HCT116 (cell line): ENCODE results near the gene GABPB1. TPM values are rescaled to one million over a fixed set of nuclear protein-coding genes. Genes with fewer than 3 reads are reported as not detected.

Experiments
- ATAC-seq: fragments of 200-7000 bp; cut with Tn5 transposase; 2 replicates; pipeline ENCODE4 v1.9.1; 2020; ENCODE audit warnings: mild to moderate bottlenecking, moderate library complexity
- BruUV-seq: library from RNA; stranded (reverse); fragments of 400-500 nt; replicated peaks from 2 replicates; lab custom pipeline; 2021; lab: Mats Ljungman, UMichigan
- CTCF ChIA-PET: fragments of 300-600 bp; sonication (Branson Sonifier 250); formaldehyde crosslinking; loops from one replicate; lab custom pipeline; 2021; ENCODE audit warnings: antibody characterized with exemption; lab: Charles Lee
- POLR2A ChIA-PET: fragments of 300-600, 350-600 bp; sonication (Branson Sonifier 250); formaldehyde crosslinking; loops from one replicate; lab custom pipeline; 2021; ENCODE audit warnings: antibody characterized with exemption; lab: Charles Lee
- RAD21 ChIA-PET, 2 experiments: fragments of 300-600 bp; sonication (Branson Sonifier 250); formaldehyde crosslinking; loops; one replicate each; lab custom pipeline; 2023; ENCODE audit warnings: low total read pairs in 2 of 2; ENCODE audit not compliant: uncharacterized antibody in 2 of 2, unreplicated experiment in 2 of 2, low non-redundant PET in 1 of 2; lab: Charles Lee
- DNase-seq: peaks from one replicate; pipeline ENCODE4 v3.0.0-alpha.2; 2010; ENCODE audit warnings: low read depth, low spot score
- H2AFZ ChIP-seq: fragments of 200-600 bp; shearing (Covaris generic), sonication (generic); 2 replicates; pipeline ENCODE4 v1.6.1; 2017; ENCODE audit warnings: low read depth, mixed run types, mixed read lengths, antibody characterized with exemption, low read length; ENCODE audit not compliant: poor library complexity, severe bottlenecking
- H3K27ac ChIP-seq: 2 replicates; pipeline ENCODE4 v1.5.1; 2012; ENCODE audit warnings: low read depth, low read length
- H3K27me3 ChIP-seq: fragments of 200-600 bp; sonication (generic); 2 replicates; pipeline ENCODE4 v1.6.1; 2016; ENCODE audit warnings: mixed run types, low read length, mixed read lengths; ENCODE audit not compliant: insufficient read depth
- H3K36me3 ChIP-seq, 2 experiments: fragments of 200-500 bp in 1 of 2; fragments of 200-600 bp in 1 of 2; sonication (Bioruptor generic) in 1 of 2; sonication (generic) in 1 of 2; 2 replicates each; pipeline versions ENCODE4 v1.5.1 to v1.6.1; 2014 to 2016; ENCODE audit warnings: low read length in 2 of 2, inconsistent platforms in 1 of 2, mixed read lengths in 1 of 2, mixed run types in 1 of 2; ENCODE audit not compliant: insufficient read depth in 2 of 2, control insufficient read depth in 1 of 2
- H3K4me1 ChIP-seq, 2 experiments: fragments of 200-600 bp in 1 of 2; sonication (generic) in 1 of 2; 2 replicates each; pipeline versions ENCODE4 v1.5.1 to v1.6.1; 2012 to 2017; ENCODE audit warnings: low read length in 2 of 2, inconsistent platforms in 1 of 2, mild to moderate bottlenecking in 1 of 2, mixed read lengths in 1 of 2, mixed run types in 1 of 2, moderate library complexity in 1 of 2; ENCODE audit not compliant: insufficient read depth in 2 of 2, control insufficient read depth in 1 of 2
- H3K4me2 ChIP-seq: fragments of 200-600 bp; sonication (generic); 2 replicates; pipeline ENCODE4 v1.6.1; 2017; ENCODE audit warnings: mixed run types, low read length, mixed read lengths
- H3K4me3 ChIP-seq, 2 experiments: fragments of 200-600 bp in 1 of 2; sonication (generic) in 1 of 2; replicated peaks in 1 of 2; 2 replicates each; pipeline ENCODE4 v1.5.1; 2011 to 2016; ENCODE audit warnings: low read length in 2 of 2, control low read depth in 1 of 2, low read depth in 1 of 2, mild to moderate bottlenecking in 1 of 2, mixed read lengths in 1 of 2, mixed run types in 1 of 2
- H3K79me2 ChIP-seq: fragments of 200-600 bp; sonication (generic); 2 replicates; pipeline ENCODE4 v1.6.1; 2017; ENCODE audit warnings: mild to moderate bottlenecking, mixed run types, low read length, moderate library complexity, mixed read lengths; ENCODE audit not compliant: insufficient read depth
- H3K9ac ChIP-seq: fragments of 200-600 bp; sonication (generic); 2 replicates; pipeline ENCODE4 v1.6.1; 2016; ENCODE audit warnings: low read length, mixed read lengths
- H3K9me2 ChIP-seq: fragments of 200-600 bp; sonication (generic), shearing (Covaris generic); 2 replicates; pipeline ENCODE4 v1.6.1; 2017; ENCODE audit warnings: mixed run types, mild to moderate bottlenecking, moderate library complexity; ENCODE audit not compliant: insufficient read depth
- H3K9me3 ChIP-seq, 2 experiments: fragments of 200-500 bp in 1 of 2; fragments of 200-600 bp in 1 of 2; sonication (Bioruptor generic) in 1 of 2; sonication (generic) in 1 of 2; 2 replicates each; pipeline ENCODE4 v1.6.1; 2014 to 2017; ENCODE audit warnings: low read length in 2 of 2, mixed read lengths in 2 of 2, inconsistent platforms in 1 of 2, low read depth in 1 of 2, mild to moderate bottlenecking in 1 of 2, mixed run types in 1 of 2, moderate library complexity in 1 of 2; ENCODE audit not compliant: control insufficient read depth in 1 of 2, insufficient read depth in 1 of 2
- H4K20me1 ChIP-seq: fragments of 200-600 bp; sonication (generic), shearing (Covaris generic); 2 replicates; pipeline ENCODE4 v1.6.1; 2017; ENCODE audit warnings: mixed run types, mild to moderate bottlenecking, moderate library complexity; ENCODE audit not compliant: insufficient read depth
- ATF3 ChIP-seq: IDR thresholded peaks from 2 replicates; pipeline ENCODE4 v1.6.1; 2012
- EGR1 ChIP-seq: IDR thresholded peaks from 2 replicates; pipeline ENCODE4 v1.6.1; 2012; ENCODE audit warnings: low read depth
- FOSL1 ChIP-seq: IDR thresholded peaks from 2 replicates; pipeline ENCODE4 v1.6.1; 2012; ENCODE audit warnings: low read depth
- JUND ChIP-seq: IDR thresholded peaks from 2 replicates; pipeline ENCODE4 v1.6.1; 2012
- POLR2A ChIP-seq: IDR thresholded peaks from 2 replicates; pipeline ENCODE4 v1.7.0; 2011; ENCODE audit warnings: borderline replicate concordance; ENCODE audit not compliant: insufficient read depth, insufficient read length; ENCODE audit errors: extremely low read depth
- RAD21 ChIP-seq: IDR thresholded peaks from 2 replicates; pipeline ENCODE4 v1.6.1; 2012; ENCODE audit warnings: low read depth, mild to moderate bottlenecking
- REST ChIP-seq: IDR thresholded peaks from 2 replicates; pipeline ENCODE4 v1.6.1; 2012; ENCODE audit warnings: low read depth
- SIN3A ChIP-seq: IDR thresholded peaks from 2 replicates; pipeline ENCODE4 v1.6.1; 2012; ENCODE audit warnings: low read depth
- SRF ChIP-seq: IDR thresholded peaks from 2 replicates; pipeline ENCODE4 v1.6.1; 2012; ENCODE audit warnings: low read depth
- TCF7L2 ChIP-seq: IDR thresholded peaks from 2 replicates; pipeline ENCODE4 v1.7.0; 2011; ENCODE audit warnings: borderline replicate concordance, inconsistent platforms; ENCODE audit not compliant: insufficient read depth, insufficient read length; ENCODE audit errors: extremely low read depth
- YY1 ChIP-seq: IDR thresholded peaks from 2 replicates; pipeline ENCODE4 v1.6.1; 2011; ENCODE audit warnings: low read length, low read depth, moderate library complexity, mild to moderate bottlenecking; ENCODE audit not compliant: insufficient replicate concordance; ENCODE audit errors: extremely low read depth
- intact Hi-C: fragments of 100-400 bp; cut with micrococcal nuclease; formaldehyde crosslinking; loops from 2 replicates; pipeline ENCODE4 v1.10.0; 2022
- total RNA-seq: library from RNA; stranded (reverse); gene quantifications from one replicate; pipeline ENCODE4 v1.2.1, GENCODE V29; 2021; ENCODE audit not compliant: unreplicated experiment
- TF ChIP-seq, protein P1 (sequence below): IDR thresholded peaks from 2 replicates; pipeline ENCODE4 v1.6.1; 2012
- TF ChIP-seq, protein P2 (sequence below): IDR thresholded peaks from 2 replicates; pipeline ENCODE4 v1.6.1; 2011; ENCODE audit warnings: mild to moderate bottlenecking, low read length, moderate library complexity; ENCODE audit not compliant: insufficient replicate concordance; ENCODE audit errors: extremely low read depth

The GABPB1 gene
- total RNA-seq, 1 experiment from 2014 or later = 20.1 TPM

DNA sequence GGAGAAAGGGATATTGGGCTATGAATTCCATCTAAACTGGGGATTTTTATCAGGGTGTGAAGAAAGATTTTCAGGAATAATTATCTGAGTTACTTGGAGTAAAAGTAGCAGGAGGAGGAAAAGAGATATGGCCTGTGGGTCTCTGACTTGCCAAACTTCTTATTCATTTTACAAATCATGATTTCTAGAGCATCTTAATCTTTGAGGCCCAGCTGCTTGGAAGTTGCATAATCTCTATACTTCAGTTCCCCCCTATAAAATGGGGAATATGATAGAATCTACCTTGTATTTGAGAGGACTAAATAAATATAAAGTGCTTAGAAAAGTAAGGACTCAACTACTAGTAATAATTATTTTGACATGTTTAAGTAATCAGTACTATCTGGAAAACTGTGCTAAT, 11.0 kb upstream of the GABPB1 start:
- H3K36me3 ChIP-seq = peaks cover 32 to 41% of the 10 kb centered on the region in 2 experiments
- ChIA-PET RAD21 (no interaction called here), POLR2A (no interaction called here), CTCF (no interaction called here)
- H3K4me2 ChIP-seq = no peak overlapping the region
- H3K9ac ChIP-seq = no peak overlapping the region
- peaks cover 84% of the 10 kb centered on the region for H3K79me2 ChIP-seq
- H3K9me2 ChIP-seq = no peaks in the 10 kb centered on the region
- H3K4me1 ChIP-seq = no peaks in the 10 kb centered on the region
- no peaks in the 10 kb centered on the region for H4K20me1 ChIP-seq
- H3K27ac ChIP-seq = no peak overlapping the region
- no peak for ATAC-seq
- no peak overlapping the region for H3K4me3 ChIP-seq
- intact Hi-C loops = no loop called here
- H3K27me3 ChIP-seq = no peaks in the 10 kb centered on the region
- no peak for TF ChIP-seq YY1
- TF ChIP-seq ATF3 = no peak
- no peak for TF ChIP-seq SIN3A
- no peak for TF ChIP-seq SRF
- TF ChIP-seq REST = no peak
- no peak for TF ChIP-seq FOSL1
- TF ChIP-seq EGR1 = no peak
- no peak for TF ChIP-seq JUND
- TF ChIP-seq POLR2A = no peak
- no peak for TF ChIP-seq RAD21
- TF ChIP-seq TCF7L2 = no peak
- TF ChIP-seq, protein P1, sequence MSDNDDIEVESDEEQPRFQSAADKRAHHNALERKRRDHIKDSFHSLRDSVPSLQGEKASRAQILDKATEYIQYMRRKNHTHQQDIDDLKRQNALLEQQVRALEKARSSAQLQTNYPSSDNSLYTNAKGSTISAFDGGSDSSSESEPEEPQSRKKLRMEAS = no peak
- TF ChIP-seq, protein P2, sequence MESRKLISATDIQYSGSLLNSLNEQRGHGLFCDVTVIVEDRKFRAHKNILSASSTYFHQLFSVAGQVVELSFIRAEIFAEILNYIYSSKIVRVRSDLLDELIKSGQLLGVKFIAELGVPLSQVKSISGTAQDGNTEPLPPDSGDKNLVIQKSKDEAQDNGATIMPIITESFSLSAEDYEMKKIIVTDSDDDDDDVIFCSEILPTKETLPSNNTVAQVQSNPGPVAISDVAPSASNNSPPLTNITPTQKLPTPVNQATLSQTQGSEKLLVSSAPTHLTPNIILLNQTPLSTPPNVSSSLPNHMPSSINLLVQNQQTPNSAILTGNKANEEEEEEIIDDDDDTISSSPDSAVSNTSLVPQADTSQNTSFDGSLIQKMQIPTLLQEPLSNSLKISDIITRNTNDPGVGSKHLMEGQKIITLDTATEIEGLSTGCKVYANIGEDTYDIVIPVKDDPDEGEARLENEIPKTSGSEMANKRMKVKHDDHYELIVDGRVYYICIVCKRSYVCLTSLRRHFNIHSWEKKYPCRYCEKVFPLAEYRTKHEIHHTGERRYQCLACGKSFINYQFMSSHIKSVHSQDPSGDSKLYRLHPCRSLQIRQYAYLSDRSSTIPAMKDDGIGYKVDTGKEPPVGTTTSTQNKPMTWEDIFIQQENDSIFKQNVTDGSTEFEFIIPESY = no peak
- H3K9me3 ChIP-seq = no peaks in the 10 kb centered on the region
- no peak for DNase-seq
- BruUV-seq = no TSS peak
- H2AFZ ChIP-seq = no peak overlapping the region
